Sigmoid colon (tissue), 4 donors: ENCODE data around the gene MYRIP.

Experiments used
- EP300 ChIP-seq, 4 donors: sonication (generic); formaldehyde crosslinking; IDR thresholded peaks; one replicate each; pipeline ENCODE4 v1.6.1; 2017; ENCODE audit warnings: antibody characterized with exemption in 4 of 4
- POLR2A ChIP-seq, 2 donors: fragments of 450-650 bp; IDR thresholded peaks; one replicate each; pipeline ENCODE4 v1.6.1; 2016; ENCODE audit warnings: antibody characterized with exemption in 2 of 2, mild to moderate bottlenecking in 2 of 2, moderate library complexity in 2 of 2
- POLR2AphosphoS5 ChIP-seq, 4 donors: sonication (generic); formaldehyde crosslinking; IDR thresholded peaks; one replicate each; pipeline ENCODE4 v1.6.1; 2017; ENCODE audit warnings: antibody characterized with exemption in 4 of 4
- TF ChIP-seq, protein P1 (sequence below), 4 experiments: fragments of 450-650 bp in 3 of 4; fragments of 200-600 bp in 1 of 4; IDR thresholded peaks; one replicate each; pipeline ENCODE4 v1.5.1; 2016 to 2019; ENCODE audit warnings: antibody characterized with exemption in 4 of 4, mild to moderate bottlenecking in 3 of 4, moderate library complexity in 2 of 4

DNA sequence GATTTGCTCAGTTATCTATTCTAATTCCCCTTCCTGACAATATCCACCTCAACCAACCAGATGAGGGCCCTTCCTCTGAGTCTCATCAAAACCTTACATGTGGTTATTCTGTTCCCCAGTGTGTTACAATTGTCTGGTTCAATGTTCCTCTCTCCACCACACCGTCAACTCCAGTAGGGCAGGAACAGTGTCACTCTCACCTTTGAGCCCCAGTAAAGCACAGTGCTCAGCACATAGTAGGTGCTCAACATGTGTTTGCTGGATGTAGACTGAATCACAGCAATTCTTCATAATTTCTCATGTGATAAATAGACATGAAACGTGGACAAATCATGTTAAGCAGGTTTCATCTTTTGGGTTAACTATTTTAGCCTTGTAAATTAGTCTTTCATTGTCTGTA, 397.1 kb downstream of the MYRIP start:
- TF ChIP-seq, protein P1, sequence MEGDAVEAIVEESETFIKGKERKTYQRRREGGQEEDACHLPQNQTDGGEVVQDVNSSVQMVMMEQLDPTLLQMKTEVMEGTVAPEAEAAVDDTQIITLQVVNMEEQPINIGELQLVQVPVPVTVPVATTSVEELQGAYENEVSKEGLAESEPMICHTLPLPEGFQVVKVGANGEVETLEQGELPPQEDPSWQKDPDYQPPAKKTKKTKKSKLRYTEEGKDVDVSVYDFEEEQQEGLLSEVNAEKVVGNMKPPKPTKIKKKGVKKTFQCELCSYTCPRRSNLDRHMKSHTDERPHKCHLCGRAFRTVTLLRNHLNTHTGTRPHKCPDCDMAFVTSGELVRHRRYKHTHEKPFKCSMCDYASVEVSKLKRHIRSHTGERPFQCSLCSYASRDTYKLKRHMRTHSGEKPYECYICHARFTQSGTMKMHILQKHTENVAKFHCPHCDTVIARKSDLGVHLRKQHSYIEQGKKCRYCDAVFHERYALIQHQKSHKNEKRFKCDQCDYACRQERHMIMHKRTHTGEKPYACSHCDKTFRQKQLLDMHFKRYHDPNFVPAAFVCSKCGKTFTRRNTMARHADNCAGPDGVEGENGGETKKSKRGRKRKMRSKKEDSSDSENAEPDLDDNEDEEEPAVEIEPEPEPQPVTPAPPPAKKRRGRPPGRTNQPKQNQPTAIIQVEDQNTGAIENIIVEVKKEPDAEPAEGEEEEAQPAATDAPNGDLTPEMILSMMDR (IDR thresholded peaks at IDR 0.05), result no peak
- TF ChIP-seq POLR2AphosphoS5 (IDR thresholded peaks at IDR 0.05) (no peak), POLR2A (IDR thresholded peaks at IDR 0.05) (no peak), EP300 (IDR thresholded peaks at IDR 0.05) (no peak)
